Heart right ventricle (tissue), 16 donors: ENCODE results near the gene MYO18B. TPM values are rescaled to one million over a fixed set of nuclear protein-coding genes. Genes with fewer than 3 reads are reported as not detected.

Experiments
- ATAC-seq, 8 donors: fragments of 200-7000 bp; cut with Tn5 transposase; one replicate each; pipeline ENCODE4 v1.9.1; 2020; ENCODE audit warnings: mild to moderate bottlenecking in 8 of 8, moderate library complexity in 8 of 8, moderate number of reproducible peaks in 1 of 8
- DNase-seq, 2 donors: peaks; one replicate each; pipeline ENCODE4 v3.0.0-alpha.2; 2020
- H3K27ac ChIP-seq, 10 donors: fragments of 200-600 bp; sonication (generic) in 2 of 10; one replicate each; pipeline versions ENCODE4 v1.5.0 to v1.8.0; 2020 to 2022; ENCODE audit warnings: mild to moderate bottlenecking in 3 of 10
- H3K27me3 ChIP-seq, 7 donors: fragments of 200-600 bp; one replicate each; pipeline ENCODE4 v1.8.0; 2021 to 2022; ENCODE audit warnings: mild to moderate bottlenecking in 2 of 7
- H3K36me3 ChIP-seq, 9 donors: fragments of 200-600 bp; sonication (generic) in 1 of 9; one replicate each; pipeline versions ENCODE4 v1.5.0 to v1.8.0; 2020 to 2022; ENCODE audit warnings: mild to moderate bottlenecking in 2 of 9
- H3K4me1 ChIP-seq, 9 donors: fragments of 200-600 bp; sonication (generic) in 1 of 9; one replicate each; pipeline versions ENCODE4 v1.5.0 to v1.8.0; 2020 to 2022; ENCODE audit warnings: mild to moderate bottlenecking in 4 of 9
- H3K4me3 ChIP-seq, 10 donors: fragments of 200-600 bp; sonication (generic) in 2 of 10; one replicate each; pipeline versions ENCODE4 v1.5.0 to v1.8.0; 2020 to 2022; ENCODE audit warnings: mild to moderate bottlenecking in 7 of 10, moderate library complexity in 2 of 10
- H3K9me3 ChIP-seq, 11 donors: fragments of 200-600 bp in 10 of 11; sonication (generic) in 2 of 11; one replicate each; pipeline versions ENCODE4 v1.5.0 to v1.8.0; 2013 to 2022; ENCODE audit warnings: mild to moderate bottlenecking in 2 of 11, control low read depth in 1 of 11, moderate library complexity in 1 of 11
- WGBS, 2 donors: extraction: QIAGEN DNeasy Blood & Tissue Kit; methylation state at CpG; one replicate each; pipeline ENCODE4 v1.1.7; 2013; ENCODE audit warnings: inconsistent platforms in 1 of 2; 5-methylcytosine and 5-hydroxymethylcytosine counted together
- intact Hi-C, 10 donors: fragments of 100-400 bp; cut with DNase I; formaldehyde crosslinking; loops; one replicate each; pipeline versions ENCODE4 v1.11.1 to v1.14.2; 2022
- polyA plus RNA-seq, 2 donors: library from polyadenylated mRNA; stranded (reverse); fragments of 200-250 nt; gene quantifications; one replicate each; pipeline ENCODE4 v1.2.3, GENCODE V29; 2013
- total RNA-seq, 10 donors: library from RNA; stranded (reverse); fragmentation: NEBNext Ultra II Directional in 3 of 10; extraction: Animal tissue kit (Norgen Biotek cat#: 25700) in 3 of 10; gene quantifications; one replicate each; pipeline versions ENCODE4 v1.2.1 to v1.2.4, GENCODE V29; 2021 to 2023
- TF ChIP-seq, protein P1 (sequence below), 9 donors: fragments of 200-600 bp; sonication (generic) in 2 of 9; IDR thresholded peaks; one replicate each; pipeline versions ENCODE4 v1.5.0 to v1.8.0; 2021 to 2022; ENCODE audit warnings: antibody characterized with exemption in 9 of 9, mild to moderate bottlenecking in 5 of 9, moderate library complexity in 1 of 9
- donor health status: Arrhythmogenic right ventricular cardiomyopathy.
- donor health status: ischemic (EF 13 %, LVEDD 7.1; RV severe dilation, severe dysfunction).
- donor health status: healthy with polysubstance abuse.
- donor health status: DM: no; HTN: yes; CAD: no.
- donor health status: DM: no; HTN: no; CAD: no.
- donor health status: ischemic (EF 25% LVEDD 6.9; RV normal size, moderate dysfunction).
- donor health status: ischemic (EF 25% LVEDD 5.7; RV mildly dilated, moderate dysfunction).
- donor health status: healthy.
- donor health status: DM: yes; HTN: yes; CAD: no.
- donor health status: Ischemic cardiomyopathy.
- donor health status: ischemic (EF 35%, LVEDD 5.7; RV mildly dilated, moderate dysfunction).
- donor health status: nonischemic (EF 11% LVEDD 7.7; RV severe dilation, severe dysfunction).
- donor health status: DM: yes; HTN: yes; CAD: no.
- donor health status: PGD.
- donor health status: ischemic (EF 29% LVEDD 5.4; RV normal size, mild dysfunction).
- donor health status: nonischemic (EF 23%, LVEDD 6.1; RV moderate dilation, normal function).

The MYO18B gene
- total and polyA plus RNA-seq, 12 donors, result 111 to 407 (median 210) TPM

DNA sequence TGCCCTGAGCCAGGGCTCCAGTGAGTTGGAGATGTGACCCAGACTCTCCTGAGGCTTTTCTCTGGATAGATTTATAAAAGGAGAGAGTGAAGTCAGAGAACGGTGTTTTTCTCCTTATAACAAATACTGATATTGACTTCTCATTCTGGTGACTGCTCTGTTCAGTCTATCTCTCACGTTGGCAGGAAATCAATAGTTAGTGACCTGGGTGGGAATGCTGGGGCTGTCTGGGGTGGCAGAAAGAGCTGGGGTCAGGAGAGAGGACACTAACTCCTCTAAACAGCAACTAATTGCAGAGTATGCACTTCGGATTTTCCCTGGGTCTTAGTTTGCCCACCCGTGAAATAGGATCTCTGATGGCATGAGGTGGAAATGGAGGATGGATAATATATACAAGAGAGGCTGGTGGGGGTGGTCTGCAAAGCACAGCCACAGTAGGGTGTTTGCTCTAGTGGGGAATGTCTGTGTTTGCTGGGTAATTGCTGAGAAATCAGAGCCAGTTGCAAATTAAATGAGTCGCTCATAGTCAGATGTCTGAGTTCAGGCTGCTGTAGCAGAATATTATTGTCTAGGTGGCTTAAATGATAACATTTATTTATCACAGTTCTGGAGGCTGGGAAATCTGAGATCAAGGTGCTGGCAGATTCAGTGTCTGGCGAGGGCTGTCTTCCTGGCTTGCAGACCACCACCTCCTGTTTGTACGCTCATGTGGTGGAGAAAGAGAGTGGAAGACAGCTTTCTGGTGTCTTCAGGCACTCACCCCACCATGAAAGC is 167.8 kb downstream of the MYO18B start:
- no peak overlapping the region for H3K27ac ChIP-seq
- H3K9me3 ChIP-seq, result no peaks in the 10 kb centered on the region
- TF ChIP-seq, protein P1, sequence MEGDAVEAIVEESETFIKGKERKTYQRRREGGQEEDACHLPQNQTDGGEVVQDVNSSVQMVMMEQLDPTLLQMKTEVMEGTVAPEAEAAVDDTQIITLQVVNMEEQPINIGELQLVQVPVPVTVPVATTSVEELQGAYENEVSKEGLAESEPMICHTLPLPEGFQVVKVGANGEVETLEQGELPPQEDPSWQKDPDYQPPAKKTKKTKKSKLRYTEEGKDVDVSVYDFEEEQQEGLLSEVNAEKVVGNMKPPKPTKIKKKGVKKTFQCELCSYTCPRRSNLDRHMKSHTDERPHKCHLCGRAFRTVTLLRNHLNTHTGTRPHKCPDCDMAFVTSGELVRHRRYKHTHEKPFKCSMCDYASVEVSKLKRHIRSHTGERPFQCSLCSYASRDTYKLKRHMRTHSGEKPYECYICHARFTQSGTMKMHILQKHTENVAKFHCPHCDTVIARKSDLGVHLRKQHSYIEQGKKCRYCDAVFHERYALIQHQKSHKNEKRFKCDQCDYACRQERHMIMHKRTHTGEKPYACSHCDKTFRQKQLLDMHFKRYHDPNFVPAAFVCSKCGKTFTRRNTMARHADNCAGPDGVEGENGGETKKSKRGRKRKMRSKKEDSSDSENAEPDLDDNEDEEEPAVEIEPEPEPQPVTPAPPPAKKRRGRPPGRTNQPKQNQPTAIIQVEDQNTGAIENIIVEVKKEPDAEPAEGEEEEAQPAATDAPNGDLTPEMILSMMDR (IDR thresholded peaks at IDR 0.05), result no peak
- H3K4me3 ChIP-seq, result no peak overlapping the region
- no peak for ATAC-seq
- intact Hi-C loops, result no loop called here
- no peak for DNase-seq
- no peaks in the 10 kb centered on the region for H3K27me3 ChIP-seq
- H3K36me3 ChIP-seq, result peaks cover 0 to 87% (median 0%) of the 10 kb centered on the region in 9 donors
- WGBS, 2 donors, result 59 to 72% methylated on average over 7 of the region's 7 CpGs
- H3K4me1 ChIP-seq, result no peaks in the 10 kb centered on the region

DNA sequence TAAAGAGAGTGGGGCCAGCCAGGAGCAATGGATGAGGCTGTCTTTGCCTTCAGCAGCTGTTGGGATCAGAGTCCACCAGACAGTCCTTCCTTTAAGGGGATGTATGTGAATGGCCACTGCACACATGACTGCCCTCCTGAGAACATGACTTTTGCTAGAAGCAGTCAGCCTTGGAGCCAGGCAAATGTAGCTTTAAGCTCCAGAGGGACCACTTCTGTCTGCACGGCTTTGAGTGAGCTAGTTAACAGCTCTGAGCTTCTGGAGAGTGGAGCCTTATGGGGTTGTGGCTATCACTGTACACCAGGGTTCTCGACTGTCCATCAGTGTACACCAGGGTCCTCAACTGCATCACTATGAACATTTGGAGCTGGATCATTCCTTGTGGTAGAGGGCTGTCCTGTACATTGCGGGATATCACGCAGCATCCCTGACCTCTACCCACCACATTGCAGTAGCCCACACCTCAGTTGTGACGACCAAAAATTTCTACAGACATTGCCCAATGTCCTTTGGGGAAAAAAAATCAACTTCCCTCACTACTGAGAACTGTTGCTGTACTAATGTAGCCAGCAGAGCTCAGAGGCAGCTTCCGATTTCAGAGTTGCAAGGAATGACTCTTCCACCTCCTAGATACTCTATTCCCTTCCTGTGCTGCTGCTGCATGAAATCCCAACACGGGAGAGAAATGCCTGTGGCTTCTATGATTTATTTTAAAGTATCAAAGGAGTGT is 169.4 kb downstream of the MYO18B start:
- 61 to 71% methylated on average over 7 of the region's 7 CpGs for WGBS, 2 donors
- ATAC-seq (peak in 7 of 8 donors; percentile 23 to 82 (median 65)), DNase-seq (peak in 1 of 2 donors; percentile 23)
- intact Hi-C loops, result no loop called here
- Histone ChIP-seq H3K36me3 (peaks cover 0 to 76% (median 0%) of the 10 kb centered on the region in 9 donors), H3K4me3 (no peak overlapping the region), H3K4me1 (no peaks in the 10 kb centered on the region), H3K9me3 (no peaks in the 10 kb centered on the region), H3K27me3 (no peaks in the 10 kb centered on the region), H3K27ac (no peak overlapping the region)
- TF ChIP-seq, protein P1 (IDR thresholded peaks at IDR 0.05), result no peak

- intact Hi-C loops, result no loop called here
- no peak for ATAC-seq
- DNase-seq, result no peak
- Histone ChIP-seq H3K9me3 (no peaks in the 10 kb centered on the region), H3K27me3 (peaks cover 0 to 5% (median 0%) of the 10 kb centered on the region in 7 donors), H3K36me3 (peaks cover 0 to 58% (median 0%) of the 10 kb centered on the region in 9 donors), H3K4me1 (no peaks in the 10 kb centered on the region), H3K4me3 (no peak overlapping the region), H3K27ac (no peak overlapping the region)
- TF ChIP-seq, protein P1 (IDR thresholded peaks at IDR 0.05), result no peak
- 57 to 58% methylated on average over 4 of the region's 4 CpGs for WGBS, 2 donors
Observed at GRCh38 chr22:25919452-25919851, 177.5 kb downstream of the MYO18B start.

DNA sequence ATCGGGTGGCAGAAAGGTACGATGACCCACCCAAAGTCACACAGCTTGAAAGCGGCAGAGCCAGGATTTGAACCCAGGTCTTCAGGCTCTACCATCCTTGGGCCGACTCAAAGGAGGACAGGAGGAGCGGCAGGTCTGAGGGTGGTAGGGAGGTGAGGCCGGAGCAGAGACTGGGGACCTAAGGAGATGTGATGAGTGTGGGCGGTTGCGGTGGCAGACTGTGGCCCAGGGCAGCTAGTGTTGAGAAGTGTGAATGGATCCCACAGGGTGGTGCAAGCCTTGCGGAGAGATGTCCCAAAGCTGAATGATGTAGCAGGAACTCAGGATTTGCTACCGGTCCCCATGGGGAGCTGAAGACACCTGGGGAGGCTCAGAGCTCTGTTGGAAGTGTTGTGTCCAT is 180.2 kb downstream of the MYO18B start:
- DNase-seq (no peak), ATAC-seq (peak in 2 of 8 donors; percentile 24 to 31)
- Histone ChIP-seq H3K4me3 (no peak overlapping the region), H3K9me3 (no peaks in the 10 kb centered on the region), H3K36me3 (peaks cover 0 to 61% (median 0%) of the 10 kb centered on the region in 9 donors), H3K27ac (no peak overlapping the region), H3K27me3 (peaks cover 0 to 10% (median 4%) of the 10 kb centered on the region in 7 donors), H3K4me1 (no peaks in the 10 kb centered on the region)
- intact Hi-C loops, result no loop called here
- TF ChIP-seq, protein P1 (IDR thresholded peaks at IDR 0.05), result no peak
- WGBS, 2 donors, result 89 to 90% methylated on average over 10 of the region's 10 CpGs
